ENCODE results near the gene KHDC4. TPM values are rescaled to one million over a fixed set of nuclear protein-coding genes. Genes with fewer than 3 reads are reported as not detected.

KHDC4 gene
- total RNA-seq, 4 donors from 2014 or later: 12.4 to 48.1 (median 33.9) TPM

DNA sequence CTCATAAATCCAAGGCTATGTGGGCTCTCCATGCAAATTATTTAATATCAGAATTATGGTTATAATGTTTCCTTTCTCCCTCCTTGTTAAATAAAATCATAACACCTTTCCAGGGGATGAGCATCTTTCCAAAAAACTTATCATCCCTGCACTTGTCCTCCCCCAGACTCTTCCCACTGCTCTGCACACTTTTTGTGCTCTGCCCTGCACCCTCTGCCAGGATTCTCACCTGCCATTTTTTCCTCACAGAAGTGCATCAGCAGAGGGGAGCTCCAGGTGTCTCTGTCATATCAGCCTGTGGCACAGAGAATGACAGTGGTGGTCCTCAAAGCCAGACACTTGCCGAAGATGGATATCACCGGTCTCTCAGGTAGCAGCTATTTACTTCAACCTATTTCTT is 54.0 kb downstream of the KHDC4 start:
- peaks cover 0 to 17% (median 0%) of the 10 kb centered on the region in 3 donors for H3K36me3 ChIP-seq
- no peaks in the 10 kb centered on the region for H3K9me3 ChIP-seq
- H3K27me3 ChIP-seq: no peaks in the 10 kb centered on the region
- intact Hi-C loops (cut with DNase I): no loop called here
- no peak overlapping the region for H3K4me3 ChIP-seq
- no peak for DNase-seq
- TF ChIP-seq, protein P1, sequence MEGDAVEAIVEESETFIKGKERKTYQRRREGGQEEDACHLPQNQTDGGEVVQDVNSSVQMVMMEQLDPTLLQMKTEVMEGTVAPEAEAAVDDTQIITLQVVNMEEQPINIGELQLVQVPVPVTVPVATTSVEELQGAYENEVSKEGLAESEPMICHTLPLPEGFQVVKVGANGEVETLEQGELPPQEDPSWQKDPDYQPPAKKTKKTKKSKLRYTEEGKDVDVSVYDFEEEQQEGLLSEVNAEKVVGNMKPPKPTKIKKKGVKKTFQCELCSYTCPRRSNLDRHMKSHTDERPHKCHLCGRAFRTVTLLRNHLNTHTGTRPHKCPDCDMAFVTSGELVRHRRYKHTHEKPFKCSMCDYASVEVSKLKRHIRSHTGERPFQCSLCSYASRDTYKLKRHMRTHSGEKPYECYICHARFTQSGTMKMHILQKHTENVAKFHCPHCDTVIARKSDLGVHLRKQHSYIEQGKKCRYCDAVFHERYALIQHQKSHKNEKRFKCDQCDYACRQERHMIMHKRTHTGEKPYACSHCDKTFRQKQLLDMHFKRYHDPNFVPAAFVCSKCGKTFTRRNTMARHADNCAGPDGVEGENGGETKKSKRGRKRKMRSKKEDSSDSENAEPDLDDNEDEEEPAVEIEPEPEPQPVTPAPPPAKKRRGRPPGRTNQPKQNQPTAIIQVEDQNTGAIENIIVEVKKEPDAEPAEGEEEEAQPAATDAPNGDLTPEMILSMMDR (IDR thresholded peaks at IDR 0.05): no peak
- no peak for TF ChIP-seq POLR2A (IDR thresholded peaks at IDR 0.05)
- no peak overlapping the region for H3K27ac ChIP-seq
- WGBS, 2 donors: 93 to 94% methylated on average over 2 of the region's 2 CpGs
- no peaks in the 10 kb centered on the region for H3K4me1 ChIP-seq

DNA sequence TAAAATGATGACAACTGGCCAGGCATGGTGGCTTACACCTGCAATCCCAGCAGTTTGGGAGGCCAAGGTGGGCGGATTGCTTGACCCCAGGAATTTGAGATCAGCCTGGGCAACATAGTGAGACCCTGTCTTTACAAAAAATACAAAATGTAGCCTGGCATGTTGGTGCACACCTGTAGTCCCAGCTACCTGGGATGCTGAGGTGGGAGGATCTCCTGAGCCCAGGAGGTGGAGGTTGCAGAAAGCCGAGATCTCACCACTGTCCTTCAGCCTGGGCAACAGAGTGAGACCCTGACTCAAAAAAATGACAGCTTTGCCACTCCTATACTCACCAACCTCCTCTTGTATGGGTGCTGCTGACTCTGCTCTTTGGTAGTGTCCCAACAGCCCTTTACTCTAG is 56.3 kb downstream of the KHDC4 start:
- WGBS, 2 donors: 94 to 100% methylated on average over 1 to 2 of the region's 2 CpGs
- TF ChIP-seq, protein P1 (IDR thresholded peaks at IDR 0.05): no peak
- no peak for TF ChIP-seq POLR2A (IDR thresholded peaks at IDR 0.05)
- no peaks in the 10 kb centered on the region for H3K9me3 ChIP-seq
- no peak overlapping the region for H3K27ac ChIP-seq
- no peak for DNase-seq
- intact Hi-C loops (cut with DNase I): no loop called here
- H3K4me1 ChIP-seq: no peaks in the 10 kb centered on the region
- peaks cover 0 to 15% (median 0%) of the 10 kb centered on the region in 3 donors for H3K36me3 ChIP-seq
- no peaks in the 10 kb centered on the region for H3K27me3 ChIP-seq
- H3K4me3 ChIP-seq: no peak overlapping the region

DNA sequence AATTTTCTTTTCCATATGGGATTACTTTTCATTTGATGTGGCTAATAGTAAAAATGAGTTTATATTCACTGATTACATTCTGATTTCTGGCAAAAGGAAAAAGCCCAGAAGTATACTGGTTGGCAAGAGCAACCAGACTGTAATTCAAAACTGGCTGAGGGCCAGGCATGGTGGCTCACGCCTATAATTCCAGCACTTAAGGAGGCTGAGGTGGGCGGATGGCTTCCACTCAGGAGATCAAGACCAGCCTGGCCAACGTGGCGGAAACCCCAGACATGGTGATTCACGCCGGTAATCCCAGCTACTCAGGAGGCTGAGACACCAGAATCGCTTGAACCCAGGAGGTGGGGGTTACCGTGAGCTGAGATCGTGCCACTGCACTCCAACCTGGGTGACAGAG is 60.4 kb downstream of the KHDC4 start:
- intact Hi-C loops (cut with DNase I): no loop called here
- no peak for TF ChIP-seq POLR2A (IDR thresholded peaks at IDR 0.05)
- TF ChIP-seq, protein P1 (IDR thresholded peaks at IDR 0.05): no peak
- Histone ChIP-seq H3K36me3 (no peaks in the 10 kb centered on the region), H3K9me3 (no peaks in the 10 kb centered on the region), H3K27ac (no peak overlapping the region), H3K27me3 (no peaks in the 10 kb centered on the region), H3K4me3 (no peak overlapping the region), H3K4me1 (peaks cover 0 to 8% (median 0%) of the 10 kb centered on the region in 3 donors)
- 62 to 68% methylated on average over 9 of the region's 9 CpGs for WGBS, 2 donors
- DNase-seq: no peak

DNA sequence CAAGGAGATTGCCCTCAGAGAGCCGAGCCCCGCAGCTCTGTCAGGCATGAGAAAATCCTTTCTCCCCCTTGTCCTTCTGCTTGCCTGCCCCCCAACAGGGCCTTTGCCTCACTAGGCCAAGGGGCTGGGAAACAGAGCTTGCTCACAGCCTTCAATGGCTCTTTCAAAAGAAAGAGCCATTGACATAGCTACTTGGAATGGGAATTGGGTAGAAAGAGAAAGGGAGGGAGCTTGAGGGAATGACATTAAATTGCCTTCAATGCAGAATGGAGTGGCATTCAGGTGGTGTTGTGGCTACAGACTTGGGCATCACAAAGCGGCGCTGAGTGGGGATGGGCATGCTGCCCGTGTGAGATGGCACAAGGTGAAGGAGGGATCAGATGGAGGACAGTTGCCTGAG is 61.7 kb downstream of the KHDC4 start:
- DNase-seq: no peak
- H3K4me1 ChIP-seq: peaks cover 0 to 8% (median 0%) of the 10 kb centered on the region in 3 donors
- TF ChIP-seq POLR2A (IDR thresholded peaks at IDR 0.05): no peak
- TF ChIP-seq, protein P1 (IDR thresholded peaks at IDR 0.05): no peak
- peak overlapping the region in 1 of 4 donors; percentile 36 for H3K27ac ChIP-seq
- H3K36me3 ChIP-seq: no peaks in the 10 kb centered on the region
- no peak overlapping the region for H3K4me3 ChIP-seq
- intact Hi-C loops (cut with DNase I): no loop called here
- no peaks in the 10 kb centered on the region for H3K9me3 ChIP-seq
- WGBS, 2 donors: 96 to 98% methylated on average over 5 of the region's 5 CpGs
- H3K27me3 ChIP-seq: no peaks in the 10 kb centered on the region

DNA sequence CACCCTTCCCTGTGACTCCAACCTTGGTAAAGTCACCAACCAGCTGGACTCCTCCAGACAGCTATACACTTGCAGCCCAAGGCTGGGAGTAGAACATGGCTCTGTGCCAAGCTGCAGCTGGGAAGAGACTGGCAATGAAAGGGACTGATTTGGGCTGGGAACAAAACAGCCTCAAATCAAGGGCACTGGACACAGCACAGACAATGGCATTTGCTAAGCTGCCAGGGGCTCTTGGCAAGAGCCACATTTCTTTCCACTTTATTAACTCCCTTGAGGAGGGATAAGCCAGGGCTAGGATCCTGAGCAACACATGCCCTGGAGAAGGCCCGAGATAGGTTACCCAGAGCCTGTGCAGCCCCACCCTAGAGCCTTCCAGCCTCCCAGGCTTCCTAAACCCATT is 62.8 kb downstream of the KHDC4 start:
- Histone ChIP-seq H3K27ac (peak overlapping the region in 2 of 4 donors; percentile 5 to 36), H3K36me3 (no peaks in the 10 kb centered on the region), H3K27me3 (no peaks in the 10 kb centered on the region), H3K9me3 (no peaks in the 10 kb centered on the region), H3K4me3 (no peak overlapping the region), H3K4me1 (peaks cover 0 to 8% (median 0%) of the 10 kb centered on the region in 3 donors)
- no peak for DNase-seq
- intact Hi-C loops (cut with DNase I): no loop called here
- 14 to 25% methylated on average over 1 of the region's 1 CpG for WGBS, 2 donors
- TF ChIP-seq, protein P1 (IDR thresholded peaks at IDR 0.05): no peak
- no peak for TF ChIP-seq POLR2A (IDR thresholded peaks at IDR 0.05)
